ENCODE data around the gene NLE1.

NLE1 gene

GRCh38 chr17:35170968-35171771, 29.1 kb upstream of the NLE1 start:
- Mint-ChIP-seq H3K4me3 (no peak overlapping the region), H3K9me3 (no peaks in the 10 kb centered on the region), H3K27me3 (peaks cover 17% of the 10 kb centered on the region), H3K27ac (no peak overlapping the region), H3K36me3 (no peaks in the 10 kb centered on the region), H3K4me1 (no peaks in the 10 kb centered on the region)
- peak; percentile 22 for ATAC-seq (ENCODE audit: low read depth)
- no peak for DNase-seq (ENCODE audit: low spot score in 2 of 2)

GRCh38 chr17:35169835-35170363, 27.8 kb upstream of the NLE1 start:
- H3K4me1 Mint-ChIP-seq = no peaks in the 10 kb centered on the region
- no peak overlapping the region for H3K4me3 Mint-ChIP-seq
- no peaks in the 10 kb centered on the region for H3K36me3 Mint-ChIP-seq
- no peaks in the 10 kb centered on the region for H3K9me3 Mint-ChIP-seq
- ATAC-seq (ENCODE audit: low read depth) (no peak), DNase-seq (ENCODE audit: low spot score in 2 of 2) (no peak)
- peaks cover 19% of the 10 kb centered on the region for H3K27me3 Mint-ChIP-seq
- H3K27ac Mint-ChIP-seq = no peak overlapping the region

- Mint-ChIP-seq H3K4me1 (no peaks in the 10 kb centered on the region), H3K27ac (no peak overlapping the region), H3K27me3 (peaks cover 24% of the 10 kb centered on the region), H3K9me3 (no peaks in the 10 kb centered on the region), H3K36me3 (no peaks in the 10 kb centered on the region), H3K4me3 (no peak overlapping the region)
- DNase-seq (ENCODE audit: low spot score in 2 of 2) (no peak), ATAC-seq (ENCODE audit: low read depth) (no peak)
Observed at GRCh38 chr17:35167666-35168065, 25.6 kb upstream of the NLE1 start.

DNA sequence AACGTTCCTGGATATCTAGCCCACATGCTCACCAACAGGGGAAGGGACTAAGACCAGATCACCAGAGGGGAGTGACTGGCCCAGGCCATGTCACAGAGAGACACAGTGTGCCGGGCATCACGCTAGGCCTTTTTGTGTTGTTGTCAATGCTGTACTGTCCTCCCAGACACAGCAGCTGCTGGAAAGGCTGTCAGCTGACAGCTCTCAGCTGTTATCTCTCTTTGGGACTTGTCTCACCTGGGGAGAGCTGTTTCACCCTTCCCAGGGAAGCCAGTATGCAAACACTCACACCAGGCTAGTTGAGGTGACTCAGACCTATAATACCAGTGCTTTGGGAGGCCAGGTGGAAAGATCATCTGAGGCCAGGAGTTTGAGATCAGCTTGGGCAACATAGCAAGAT, 24.9 kb upstream of the NLE1 start:
- no peaks in the 10 kb centered on the region for H3K9me3 Mint-ChIP-seq
- H3K27me3 Mint-ChIP-seq = peaks cover 24% of the 10 kb centered on the region
- no peaks in the 10 kb centered on the region for H3K4me1 Mint-ChIP-seq
- ATAC-seq (ENCODE audit: low read depth) (no peak), DNase-seq (ENCODE audit: low spot score in 2 of 2) (no peak)
- H3K4me3 Mint-ChIP-seq = no peak overlapping the region
- no peaks in the 10 kb centered on the region for H3K36me3 Mint-ChIP-seq
- no peak overlapping the region for H3K27ac Mint-ChIP-seq

DNA sequence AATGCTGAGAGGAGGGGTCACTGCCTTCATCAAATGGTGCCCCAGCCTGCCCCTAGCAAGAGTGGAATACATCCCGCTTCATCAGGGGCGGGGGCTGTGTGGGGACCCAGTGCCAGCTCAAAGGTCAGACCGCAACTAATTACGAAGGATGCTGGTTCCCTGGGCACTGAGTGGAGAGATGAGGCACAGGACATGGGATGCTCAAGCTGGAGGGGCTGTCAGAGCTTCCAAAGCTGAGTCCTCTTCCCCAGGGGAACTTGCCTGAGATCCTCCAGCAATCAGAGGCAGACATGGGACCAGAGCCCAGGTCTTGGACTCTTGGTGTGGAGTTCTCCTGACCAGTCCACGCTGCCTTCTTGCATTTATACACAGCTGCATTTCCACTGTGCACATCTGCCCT, 24.4 kb upstream of the NLE1 start:
- H3K27me3 Mint-ChIP-seq = peaks cover 24% of the 10 kb centered on the region
- ATAC-seq (ENCODE audit: low read depth) (no peak), DNase-seq (ENCODE audit: low spot score in 2 of 2) (no peak)
- no peaks in the 10 kb centered on the region for H3K9me3 Mint-ChIP-seq
- H3K27ac Mint-ChIP-seq = no peak overlapping the region
- no peaks in the 10 kb centered on the region for H3K36me3 Mint-ChIP-seq
- no peaks in the 10 kb centered on the region for H3K4me1 Mint-ChIP-seq
- H3K4me3 Mint-ChIP-seq = no peak overlapping the region

DNA sequence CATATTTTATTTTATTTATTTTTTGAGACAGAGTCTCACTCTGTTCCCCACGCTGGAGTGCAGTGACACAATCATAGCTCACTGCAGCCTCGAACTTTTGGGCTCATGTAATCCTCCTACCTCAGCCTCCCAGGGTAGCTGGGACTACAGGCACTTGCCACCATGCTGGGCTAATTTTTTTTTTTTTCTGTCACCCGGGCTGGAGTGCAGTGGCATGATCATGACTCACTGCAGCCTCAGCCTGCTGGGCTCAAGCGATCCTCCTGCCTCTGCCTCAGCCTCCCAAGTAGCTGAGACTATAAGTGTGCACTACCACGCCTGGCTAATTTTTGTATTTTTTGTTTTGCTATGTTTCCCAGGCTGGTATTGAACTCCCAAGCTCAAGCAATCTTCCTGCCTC, 22.6 kb upstream of the NLE1 start:
- ATAC-seq (ENCODE audit: low read depth) = no peak
- Mint-ChIP-seq H3K36me3 (no peaks in the 10 kb centered on the region), H3K9me3 (no peaks in the 10 kb centered on the region), H3K27me3 (peaks cover 32% of the 10 kb centered on the region), H3K27ac (no peak overlapping the region), H3K4me3 (no peak overlapping the region), H3K4me1 (no peaks in the 10 kb centered on the region)
- DNase-seq (ENCODE audit: low spot score in 2 of 2) = no peak

GRCh38 chr17:35163886-35164285, 21.8 kb upstream of the NLE1 start:
- Mint-ChIP-seq H3K4me3 (no peak overlapping the region), H3K36me3 (no peaks in the 10 kb centered on the region), H3K27me3 (peaks cover 32% of the 10 kb centered on the region), H3K4me1 (no peaks in the 10 kb centered on the region), H3K27ac (no peak overlapping the region), H3K9me3 (no peaks in the 10 kb centered on the region)
- ATAC-seq (ENCODE audit: low read depth) (no peak), DNase-seq (ENCODE audit: low spot score in 2 of 2) (no peak)

DNA sequence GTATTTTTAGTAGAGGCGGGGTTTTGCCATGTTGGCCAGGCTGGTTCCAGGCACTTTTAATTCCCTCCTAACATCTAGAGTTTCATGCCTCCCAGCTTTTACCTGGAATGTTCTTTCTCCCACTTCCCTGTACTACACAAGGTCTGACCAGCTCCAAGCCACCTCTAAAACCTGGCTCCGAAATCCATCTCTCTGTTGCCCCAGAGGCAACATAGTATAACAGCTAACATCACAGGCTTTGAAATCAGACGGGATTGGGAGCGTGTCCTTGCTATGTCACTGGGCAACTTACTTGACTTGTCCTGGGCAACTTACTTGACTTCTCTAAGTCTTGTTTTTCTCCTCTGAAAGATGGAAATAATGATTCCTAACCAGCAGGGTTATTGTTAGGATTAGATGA, 20.7 kb upstream of the NLE1 start:
- H3K4me1 Mint-ChIP-seq = no peaks in the 10 kb centered on the region
- ATAC-seq (ENCODE audit: low read depth) (no peak), DNase-seq (ENCODE audit: low spot score in 2 of 2) (no peak)
- H3K4me3 Mint-ChIP-seq = no peak overlapping the region
- no peaks in the 10 kb centered on the region for H3K9me3 Mint-ChIP-seq
- H3K36me3 Mint-ChIP-seq = no peaks in the 10 kb centered on the region
- no peak overlapping the region for H3K27ac Mint-ChIP-seq
- H3K27me3 Mint-ChIP-seq = peaks cover 26% of the 10 kb centered on the region

DNA sequence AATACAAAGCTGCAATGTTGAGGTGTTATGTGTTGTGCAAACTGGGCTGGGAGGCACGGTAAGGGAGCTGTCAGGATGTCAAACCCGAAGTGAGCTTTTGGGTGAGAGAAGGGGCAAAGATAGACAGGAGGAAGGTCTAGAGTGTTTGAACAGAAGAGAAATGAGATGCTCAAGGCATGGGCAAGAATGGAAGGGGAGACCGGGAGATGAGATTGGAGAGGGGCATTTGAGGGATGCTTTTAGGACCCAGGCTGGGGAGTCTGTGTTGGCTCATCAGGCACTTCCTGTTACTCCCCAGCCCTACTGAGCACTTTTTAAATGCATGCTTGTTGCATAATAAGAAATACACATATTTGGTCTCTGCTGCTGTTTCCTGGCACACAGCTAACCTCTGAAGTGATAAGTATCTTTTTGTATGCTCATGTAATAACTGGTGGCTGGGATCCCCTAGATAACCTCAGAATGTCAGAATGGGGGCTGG, 19.2 kb upstream of the NLE1 start:
- H3K27ac Mint-ChIP-seq = no peak overlapping the region
- H3K36me3 Mint-ChIP-seq = no peaks in the 10 kb centered on the region
- no peaks in the 10 kb centered on the region for H3K9me3 Mint-ChIP-seq
- ATAC-seq (ENCODE audit: low read depth) (no peak), DNase-seq (ENCODE audit: low spot score in 2 of 2) (no peak)
- no peak overlapping the region for H3K4me3 Mint-ChIP-seq
- no peaks in the 10 kb centered on the region for H3K4me1 Mint-ChIP-seq
- peaks cover 24% of the 10 kb centered on the region for H3K27me3 Mint-ChIP-seq

DNA sequence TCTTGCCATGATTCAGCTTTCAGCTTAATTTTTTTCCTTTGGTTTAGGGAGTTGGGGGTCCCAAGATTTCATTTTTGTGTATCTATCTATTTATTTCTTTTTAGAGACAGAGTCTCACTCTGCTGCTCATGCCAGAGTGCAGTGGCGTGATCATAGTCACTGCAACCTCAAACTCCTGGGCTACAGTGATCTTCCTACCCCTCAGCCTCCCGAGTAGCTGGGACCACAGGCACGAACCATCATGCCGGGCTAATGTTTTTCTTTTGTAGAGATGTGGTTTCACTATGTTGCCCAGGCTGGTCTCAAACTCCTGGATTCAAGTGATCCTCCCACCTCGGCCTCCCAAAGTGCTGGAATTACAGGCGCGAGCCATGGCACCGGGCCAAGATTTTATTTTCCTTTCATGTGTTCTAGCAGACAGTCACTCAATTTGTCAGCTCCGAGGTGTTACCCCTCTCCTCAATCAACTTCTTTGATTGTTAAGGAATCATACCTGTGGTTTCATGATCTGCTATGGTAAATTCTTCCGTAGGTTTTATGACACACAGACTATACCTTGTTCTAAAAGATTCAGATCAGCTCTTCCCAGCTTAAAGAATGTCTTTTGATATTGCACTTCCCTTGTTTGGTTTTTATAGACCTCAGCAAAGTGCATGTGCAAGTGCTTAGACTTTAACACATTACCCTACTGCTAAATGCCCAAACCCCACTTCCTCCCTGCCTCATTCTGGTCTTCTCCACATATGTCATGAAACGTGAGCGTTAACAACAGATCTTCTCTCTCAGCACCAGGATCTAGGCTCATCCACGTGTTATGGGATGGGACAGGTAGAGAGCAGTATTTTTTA, 18.5 kb upstream of the NLE1 start:
- ATAC-seq (ENCODE audit: low read depth) (no peak), DNase-seq (ENCODE audit: low spot score in 2 of 2) (no peak)
- H3K4me1 Mint-ChIP-seq = no peaks in the 10 kb centered on the region
- H3K4me3 Mint-ChIP-seq = no peak overlapping the region
- H3K36me3 Mint-ChIP-seq = no peaks in the 10 kb centered on the region
- peaks cover 25% of the 10 kb centered on the region for H3K27me3 Mint-ChIP-seq
- H3K9me3 Mint-ChIP-seq = no peaks in the 10 kb centered on the region
- H3K27ac Mint-ChIP-seq = no peak overlapping the region

GRCh38 chr17:35159940-35160339, 17.8 kb upstream of the NLE1 start:
- Mint-ChIP-seq H3K9me3 (no peaks in the 10 kb centered on the region), H3K27me3 (peaks cover 22% of the 10 kb centered on the region), H3K27ac (no peak overlapping the region), H3K4me1 (no peaks in the 10 kb centered on the region), H3K4me3 (no peak overlapping the region), H3K36me3 (no peaks in the 10 kb centered on the region)
- no peak for DNase-seq (ENCODE audit: low spot score in 2 of 2)
- no peak for ATAC-seq (ENCODE audit: low read depth)

- Mint-ChIP-seq H3K4me1 (no peaks in the 10 kb centered on the region), H3K27ac (no peak overlapping the region), H3K4me3 (no peak overlapping the region), H3K27me3 (peaks cover 5% of the 10 kb centered on the region), H3K36me3 (no peaks in the 10 kb centered on the region), H3K9me3 (no peaks in the 10 kb centered on the region)
- DNase-seq (ENCODE audit: low spot score in 2 of 2) = no peak
- ATAC-seq (ENCODE audit: low read depth) = no peak
Observed at GRCh38 chr17:35155246-35155645, 13.1 kb upstream of the NLE1 start.

DNA sequence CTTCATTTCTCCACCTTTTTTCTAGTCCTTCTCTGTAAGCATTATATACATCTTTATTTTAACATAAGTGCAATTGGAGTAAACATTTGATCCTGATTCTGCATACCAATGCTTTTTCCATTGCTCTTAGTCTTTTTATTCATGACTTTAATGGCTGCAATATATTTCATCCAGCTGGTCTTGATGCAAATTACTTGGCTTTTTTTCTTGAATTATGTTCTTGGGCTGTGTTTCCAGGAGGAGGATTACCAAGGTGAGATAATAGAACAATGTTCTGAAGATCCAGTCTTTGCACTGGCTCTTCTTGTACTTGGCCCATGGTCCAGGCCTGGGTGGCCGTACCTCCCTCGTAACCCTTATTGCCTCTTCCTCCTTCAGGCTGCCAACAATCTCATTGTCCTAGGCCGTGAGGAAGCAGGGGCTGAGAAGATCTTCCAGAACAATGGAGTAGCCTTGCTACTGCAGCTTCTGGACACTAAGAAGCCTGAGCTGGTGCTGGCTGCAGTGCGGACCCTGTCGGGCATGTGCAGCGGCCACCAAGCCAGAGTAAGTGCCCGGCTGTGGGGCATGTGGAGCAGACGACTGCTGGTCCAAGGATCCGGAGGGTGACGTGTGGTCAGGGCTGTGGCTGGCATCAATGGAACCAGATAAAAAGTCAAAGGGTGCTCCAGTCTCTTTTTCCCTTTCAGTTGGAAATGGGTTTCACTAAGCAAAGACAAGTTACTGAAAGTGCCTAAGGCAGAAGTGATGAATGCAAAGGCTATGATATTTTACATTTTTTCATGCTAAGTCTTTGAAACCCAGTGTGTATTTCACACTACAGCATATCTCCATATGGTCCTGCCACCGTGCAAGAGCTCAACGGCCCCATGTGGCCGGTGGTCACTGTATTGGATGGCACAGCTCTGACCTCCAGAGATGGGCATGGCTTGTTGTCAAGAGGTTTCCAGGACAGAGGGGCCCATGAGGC, 12.4 kb upstream of the NLE1 start:
- H3K4me1 Mint-ChIP-seq = no peaks in the 10 kb centered on the region
- no peak overlapping the region for H3K27ac Mint-ChIP-seq
- no peak overlapping the region for H3K4me3 Mint-ChIP-seq
- no peaks in the 10 kb centered on the region for H3K36me3 Mint-ChIP-seq
- no peaks in the 10 kb centered on the region for H3K9me3 Mint-ChIP-seq
- ATAC-seq (ENCODE audit: low read depth) = no peak
- no peak for DNase-seq (ENCODE audit: low spot score in 2 of 2)
- H3K27me3 Mint-ChIP-seq = peaks cover 5% of the 10 kb centered on the region

Data from memory B cell (primary cell).